Measurements from ENCODE around the gene PCBP3. TPM values are rescaled to one million over a fixed set of nuclear protein-coding genes. Genes with fewer than 3 reads are reported as not detected.
A peak's percentile ranks its signal among the peaks of the same experiment; 100 is the strongest.

PCBP3 gene
- total RNA-seq, 1 donor from 2014 or later = not detected

DNA sequence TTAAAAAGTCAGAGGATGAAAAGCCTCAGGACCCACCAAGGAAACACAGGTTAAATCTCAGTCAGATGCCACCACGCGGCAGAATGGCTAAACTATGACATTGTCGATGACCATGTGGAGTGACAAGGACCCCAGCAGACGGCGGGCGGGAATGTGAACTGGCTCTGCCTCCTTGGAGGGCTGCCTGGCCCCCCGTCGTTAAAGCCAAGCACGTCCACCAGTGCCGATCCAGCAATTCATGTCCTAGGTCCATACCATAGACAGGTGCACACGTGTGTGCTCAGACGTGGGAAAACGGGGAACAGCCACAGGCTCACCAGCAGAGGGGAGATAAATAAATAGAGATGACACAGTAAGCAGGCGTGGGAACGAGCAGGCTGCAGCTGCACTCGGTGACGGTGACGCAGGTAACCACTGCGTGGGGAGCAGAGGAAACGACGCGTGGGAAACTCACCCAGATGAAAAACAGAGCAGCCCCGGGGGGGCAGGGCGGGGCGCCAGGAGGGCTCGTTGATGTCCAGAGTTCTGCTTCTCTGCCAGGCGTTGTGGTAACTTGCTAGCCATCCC is 28.3 kb upstream of the PCBP3 start:
- TF ChIP-seq, protein P1, sequence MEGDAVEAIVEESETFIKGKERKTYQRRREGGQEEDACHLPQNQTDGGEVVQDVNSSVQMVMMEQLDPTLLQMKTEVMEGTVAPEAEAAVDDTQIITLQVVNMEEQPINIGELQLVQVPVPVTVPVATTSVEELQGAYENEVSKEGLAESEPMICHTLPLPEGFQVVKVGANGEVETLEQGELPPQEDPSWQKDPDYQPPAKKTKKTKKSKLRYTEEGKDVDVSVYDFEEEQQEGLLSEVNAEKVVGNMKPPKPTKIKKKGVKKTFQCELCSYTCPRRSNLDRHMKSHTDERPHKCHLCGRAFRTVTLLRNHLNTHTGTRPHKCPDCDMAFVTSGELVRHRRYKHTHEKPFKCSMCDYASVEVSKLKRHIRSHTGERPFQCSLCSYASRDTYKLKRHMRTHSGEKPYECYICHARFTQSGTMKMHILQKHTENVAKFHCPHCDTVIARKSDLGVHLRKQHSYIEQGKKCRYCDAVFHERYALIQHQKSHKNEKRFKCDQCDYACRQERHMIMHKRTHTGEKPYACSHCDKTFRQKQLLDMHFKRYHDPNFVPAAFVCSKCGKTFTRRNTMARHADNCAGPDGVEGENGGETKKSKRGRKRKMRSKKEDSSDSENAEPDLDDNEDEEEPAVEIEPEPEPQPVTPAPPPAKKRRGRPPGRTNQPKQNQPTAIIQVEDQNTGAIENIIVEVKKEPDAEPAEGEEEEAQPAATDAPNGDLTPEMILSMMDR (IDR thresholded peaks at IDR 0.05) = no peak
- DNase-seq = peak; percentile 25
- CTCF ChIA-PET = no interaction called here
- Mint-ChIP-seq H3K36me3 (ENCODE audit: low read depth) (no peaks in the 10 kb centered on the region), H3K4me1 (peaks cover 21% of the 10 kb centered on the region), H3K27ac (peak overlapping the region; percentile 53), H3K27me3 (peaks cover 9% of the 10 kb centered on the region), H3K4me3 (peak overlapping the region; percentile 42), H3K9me3 (no peaks in the 10 kb centered on the region)
- POLR2A ChIA-PET = interaction anchor here (0.6 kb wide), 1 partner anchor 323 kb away, joined by 3 read pairs; no protein-coding TSS in a partner anchor
- intact Hi-C loops (cut with micrococcal nuclease) = no loop called here
- ATAC-seq (ENCODE audit: low read depth) = peak; percentile 89

- POLR2A ChIA-PET = no interaction called here
Measured at GRCh38 chr21:45617021-45617921, 26.3 kb upstream of the PCBP3 start.

GRCh38 chr21:45618287-45618686 is 25.2 kb upstream of the PCBP3 start:
- Mint-ChIP-seq H3K27me3 (peaks cover 11% of the 10 kb centered on the region), H3K4me3 (no peak overlapping the region), H3K9me3 (no peaks in the 10 kb centered on the region), H3K27ac (no peak overlapping the region), H3K4me1 (peaks cover 21% of the 10 kb centered on the region), H3K36me3 (ENCODE audit: low read depth) (no peaks in the 10 kb centered on the region)
- POLR2A ChIA-PET = no interaction called here
- CTCF ChIA-PET = no interaction called here
- DNase-seq = peak; percentile 8
- intact Hi-C loops (cut with micrococcal nuclease) = no loop called here
- TF ChIP-seq, protein P1 (IDR thresholded peaks at IDR 0.05) = no peak
- no peak for ATAC-seq (ENCODE audit: low read depth)

More at GRCh38 chr21:45617021-45617921, 26.3 kb upstream of the PCBP3 start:
- no peaks in the 10 kb centered on the region for H3K36me3 Mint-ChIP-seq (ENCODE audit: low read depth)
- peaks cover 9% of the 10 kb centered on the region for H3K27me3 Mint-ChIP-seq
- TF ChIP-seq, protein P1 (IDR thresholded peaks at IDR 0.05) = no peak
- peak; percentile 10 for DNase-seq
- intact Hi-C loops (cut with micrococcal nuclease) = no loop called here
- H3K4me3 Mint-ChIP-seq = no peak overlapping the region
- no peak overlapping the region for H3K27ac Mint-ChIP-seq
- no peaks in the 10 kb centered on the region for H3K9me3 Mint-ChIP-seq
- ATAC-seq (ENCODE audit: low read depth) = no peak
- CTCF ChIA-PET = no interaction called here
- peaks cover 21% of the 10 kb centered on the region for H3K4me1 Mint-ChIP-seq

DNA sequence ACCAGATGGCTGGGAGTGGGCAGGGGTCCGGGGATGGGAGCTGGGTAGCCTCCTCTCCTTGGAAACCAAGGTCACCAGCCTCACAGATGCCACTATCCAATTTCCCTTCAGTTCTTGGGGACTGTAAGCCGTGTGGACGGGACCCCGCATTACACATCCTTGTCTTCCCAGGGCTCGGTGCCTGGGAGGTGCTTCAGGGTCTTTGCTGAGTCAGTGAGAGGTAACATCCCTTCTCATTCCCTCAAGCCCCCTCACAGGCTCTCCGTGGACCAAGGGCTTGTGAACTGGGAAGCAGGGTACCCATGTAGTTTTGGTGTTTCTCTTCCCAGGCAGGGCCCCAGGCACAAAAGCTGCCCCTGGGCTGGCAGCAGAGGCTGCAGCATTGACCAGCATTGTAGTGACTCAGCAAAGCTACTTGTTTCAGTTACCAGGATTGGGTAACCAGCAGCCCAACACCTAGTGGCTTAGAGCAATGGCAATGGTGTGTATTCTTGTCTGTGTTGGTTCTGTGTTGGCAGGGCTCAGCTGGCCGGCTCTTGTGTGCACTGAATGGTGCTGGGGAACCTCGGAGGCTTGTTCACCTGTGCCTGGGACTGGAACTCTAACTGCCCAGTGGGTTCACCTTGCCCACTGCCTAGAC is 24.6 kb upstream of the PCBP3 start:
- no peak for ATAC-seq (ENCODE audit: low read depth)
- H3K4me1 Mint-ChIP-seq = peaks cover 19% of the 10 kb centered on the region
- peaks cover 9% of the 10 kb centered on the region for H3K27me3 Mint-ChIP-seq
- ChIA-PET CTCF (no interaction called here), POLR2A (no interaction called here)
- no peaks in the 10 kb centered on the region for H3K9me3 Mint-ChIP-seq
- no peak overlapping the region for H3K27ac Mint-ChIP-seq
- H3K4me3 Mint-ChIP-seq = no peak overlapping the region
- peak; percentile 4 for DNase-seq
- H3K36me3 Mint-ChIP-seq (ENCODE audit: low read depth) = no peaks in the 10 kb centered on the region
- TF ChIP-seq, protein P1 (IDR thresholded peaks at IDR 0.05) = no peak
- intact Hi-C loops (cut with micrococcal nuclease) = no loop called here
